Measurements from ENCODE around the gene FBRS. TPM values are rescaled to one million over a fixed set of nuclear protein-coding genes. Genes with fewer than 3 reads are reported as not detected.
A peak's percentile ranks its signal among the peaks of the same experiment; 100 is the strongest.

The FBRS gene
- total and polyA plus RNA-seq, 3 donors from 2014 or later, result 140 to 302 (median 165) TPM

- H3K9me3 ChIP-seq, result no peaks in the 10 kb centered on the region
- WGBS, 2 donors, result 45 to 58% methylated on average over 12 of the region's 12 CpGs
- no peak overlapping the region for H3K4me3 ChIP-seq
- H3K36me3 ChIP-seq (ENCODE audit: low read depth, missing control alignments), result no peaks in the 10 kb centered on the region
- TF ChIP-seq CTCF (IDR thresholded peaks at IDR 0.05) (peak; percentile 47 to 59 (median 51)), POLR2A (IDR thresholded peaks at IDR 0.05) (no peak)
- intact Hi-C loops (cut with DNase I; ENCODE audit: low total_unique reads), result no loop called here
- H3K4me1 ChIP-seq, result no peaks in the 10 kb centered on the region
- peak; percentile 80 for DNase-seq
- no peaks in the 10 kb centered on the region for H3K27me3 ChIP-seq
- no peak overlapping the region for H3K27ac ChIP-seq
Observed at GRCh38 chr16:30615358-30616091, 42.7 kb upstream of the FBRS start.

GRCh38 chr16:30619202-30619601, 39.0 kb upstream of the FBRS start:
- TF ChIP-seq POLR2A (IDR thresholded peaks at IDR 0.05) (no peak), CTCF (IDR thresholded peaks at IDR 0.05) (no peak)
- H3K27me3 ChIP-seq, result no peaks in the 10 kb centered on the region
- H3K4me3 ChIP-seq, result no peak overlapping the region
- intact Hi-C loops (cut with DNase I; ENCODE audit: low total_unique reads), result no loop called here
- 86 to 92% methylated on average over 4 of the region's 4 CpGs for WGBS, 2 donors
- H3K9me3 ChIP-seq, result no peaks in the 10 kb centered on the region
- no peak overlapping the region for H3K27ac ChIP-seq
- no peak for DNase-seq
- H3K4me1 ChIP-seq, result no peaks in the 10 kb centered on the region
- H3K36me3 ChIP-seq (ENCODE audit: low read depth, missing control alignments), result no peaks in the 10 kb centered on the region

- H3K4me1 ChIP-seq, result no peaks in the 10 kb centered on the region
- WGBS, 2 donors, result 91 to 93% methylated on average over 5 of the region's 5 CpGs
- no peak overlapping the region for H3K27ac ChIP-seq
- no peaks in the 10 kb centered on the region for H3K27me3 ChIP-seq
- TF ChIP-seq CTCF (IDR thresholded peaks at IDR 0.05) (no peak), POLR2A (IDR thresholded peaks at IDR 0.05) (no peak)
- no peak for DNase-seq
- no peak overlapping the region for H3K4me3 ChIP-seq
- intact Hi-C loops (cut with DNase I; ENCODE audit: low total_unique reads), result no loop called here
- H3K9me3 ChIP-seq, result no peaks in the 10 kb centered on the region
- no peaks in the 10 kb centered on the region for H3K36me3 ChIP-seq (ENCODE audit: low read depth, missing control alignments)
Observed at GRCh38 chr16:30619638-30620037, 38.6 kb upstream of the FBRS start.

GRCh38 chr16:30620169-30620568, 38.1 kb upstream of the FBRS start:
- Histone ChIP-seq H3K9me3 (no peaks in the 10 kb centered on the region), H3K27ac (no peak overlapping the region), H3K4me1 (no peaks in the 10 kb centered on the region), H3K27me3 (no peaks in the 10 kb centered on the region), H3K36me3 (ENCODE audit: low read depth, missing control alignments) (no peaks in the 10 kb centered on the region), H3K4me3 (no peak overlapping the region)
- intact Hi-C loops (cut with DNase I; ENCODE audit: low total_unique reads), result no loop called here
- TF ChIP-seq POLR2A (IDR thresholded peaks at IDR 0.05) (no peak), CTCF (IDR thresholded peaks at IDR 0.05) (no peak)
- WGBS, 2 donors, result 53 to 62% methylated on average over 3 of the region's 3 CpGs
- DNase-seq, result no peak

- DNase-seq, result no peak
- Histone ChIP-seq H3K27me3 (no peaks in the 10 kb centered on the region), H3K9me3 (no peaks in the 10 kb centered on the region), H3K36me3 (ENCODE audit: low read depth, missing control alignments) (no peaks in the 10 kb centered on the region), H3K4me1 (no peaks in the 10 kb centered on the region), H3K27ac (no peak overlapping the region), H3K4me3 (no peak overlapping the region)
- TF ChIP-seq CTCF (IDR thresholded peaks at IDR 0.05) (no peak), POLR2A (IDR thresholded peaks at IDR 0.05) (no peak)
- WGBS, 2 donors, result 77 to 86% methylated on average over 5 of the region's 5 CpGs
- intact Hi-C loops (cut with DNase I; ENCODE audit: low total_unique reads), result no loop called here
Observed at GRCh38 chr16:30621765-30622164, 36.5 kb upstream of the FBRS start.

Data from testis (tissue), 3 donors.